ENCODE measurements around the gene VAT1L. TPM values are rescaled to one million over a fixed set of nuclear protein-coding genes. Genes with fewer than 3 reads are reported as not detected.

Gene VAT1L
- total RNA-seq, 1 donor from 2014 or later, result 6.4 TPM

DNA sequence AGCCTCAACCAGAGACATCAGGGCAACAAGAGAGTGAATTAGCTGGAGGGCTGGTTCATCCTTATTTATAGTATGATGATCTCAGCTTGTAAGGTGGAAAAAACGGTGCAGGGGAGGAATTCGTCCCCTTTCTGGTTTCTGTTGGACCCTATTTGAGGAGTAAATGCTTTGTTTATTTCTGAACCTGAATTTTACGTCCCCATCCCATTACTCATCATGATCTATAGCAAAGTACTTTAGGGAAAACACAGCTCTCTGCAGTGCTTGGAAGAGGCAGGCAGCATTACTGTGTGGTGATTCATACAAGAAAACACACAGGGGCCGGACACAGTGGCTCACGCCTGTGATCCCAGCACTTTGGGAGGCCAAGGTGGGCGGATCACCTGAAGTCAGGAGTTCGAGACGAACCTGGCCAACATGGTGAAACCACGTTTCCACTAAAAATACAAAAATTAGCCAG lies 8.0 kb upstream of the VAT1L start:
- Histone ChIP-seq H3K36me3 (no peaks in the 10 kb centered on the region), H3K9me3 (no peaks in the 10 kb centered on the region), H3K4me1 (no peaks in the 10 kb centered on the region), H3K27me3 (no peaks in the 10 kb centered on the region), H3K27ac (no peak overlapping the region), H3K4me3 (no peak overlapping the region)
- intact Hi-C loops (cut with DNase I), result no loop called here
- DNase-seq (ENCODE audit: extremely low spot score in 2 of 2), result no peak
- no peak for TF ChIP-seq POLR2AphosphoS5 (IDR thresholded peaks at IDR 0.05; ENCODE audit: insufficient read depth in 1 of 2, low read depth in 1 of 2)

DNA sequence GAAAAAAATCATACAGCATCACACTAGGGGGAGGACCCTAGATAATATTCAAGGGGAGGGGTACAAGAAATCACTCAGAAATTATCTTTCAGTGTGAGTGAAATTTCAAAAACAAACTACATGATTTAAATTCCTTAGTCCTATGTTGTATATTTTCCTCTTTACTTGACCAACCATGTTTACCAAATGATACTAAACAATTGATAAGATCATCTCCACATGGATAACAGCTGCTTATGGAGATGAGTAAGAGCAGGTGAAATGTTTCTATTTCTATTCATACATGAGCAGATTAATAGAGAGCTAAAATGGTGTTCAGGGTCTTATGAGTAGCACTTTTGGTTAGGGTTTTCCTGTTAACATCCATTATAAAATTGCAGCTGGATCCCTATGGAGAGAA lies 7.3 kb upstream of the VAT1L start:
- no peaks in the 10 kb centered on the region for H3K36me3 ChIP-seq
- TF ChIP-seq, protein P1, sequence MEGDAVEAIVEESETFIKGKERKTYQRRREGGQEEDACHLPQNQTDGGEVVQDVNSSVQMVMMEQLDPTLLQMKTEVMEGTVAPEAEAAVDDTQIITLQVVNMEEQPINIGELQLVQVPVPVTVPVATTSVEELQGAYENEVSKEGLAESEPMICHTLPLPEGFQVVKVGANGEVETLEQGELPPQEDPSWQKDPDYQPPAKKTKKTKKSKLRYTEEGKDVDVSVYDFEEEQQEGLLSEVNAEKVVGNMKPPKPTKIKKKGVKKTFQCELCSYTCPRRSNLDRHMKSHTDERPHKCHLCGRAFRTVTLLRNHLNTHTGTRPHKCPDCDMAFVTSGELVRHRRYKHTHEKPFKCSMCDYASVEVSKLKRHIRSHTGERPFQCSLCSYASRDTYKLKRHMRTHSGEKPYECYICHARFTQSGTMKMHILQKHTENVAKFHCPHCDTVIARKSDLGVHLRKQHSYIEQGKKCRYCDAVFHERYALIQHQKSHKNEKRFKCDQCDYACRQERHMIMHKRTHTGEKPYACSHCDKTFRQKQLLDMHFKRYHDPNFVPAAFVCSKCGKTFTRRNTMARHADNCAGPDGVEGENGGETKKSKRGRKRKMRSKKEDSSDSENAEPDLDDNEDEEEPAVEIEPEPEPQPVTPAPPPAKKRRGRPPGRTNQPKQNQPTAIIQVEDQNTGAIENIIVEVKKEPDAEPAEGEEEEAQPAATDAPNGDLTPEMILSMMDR (IDR thresholded peaks at IDR 0.05), result no peak
- no peak for TF ChIP-seq POLR2AphosphoS5 (IDR thresholded peaks at IDR 0.05; ENCODE audit: insufficient read depth in 1 of 2, low read depth in 1 of 2)
- no peak for TF ChIP-seq POLR2A (IDR thresholded peaks at IDR 0.05)
- H3K4me1 ChIP-seq, result no peaks in the 10 kb centered on the region
- no peaks in the 10 kb centered on the region for H3K9me3 ChIP-seq
- no peaks in the 10 kb centered on the region for H3K27me3 ChIP-seq
- DNase-seq (ENCODE audit: extremely low spot score in 2 of 2), result no peak
- intact Hi-C loops (cut with DNase I), result no loop called here
- no peak overlapping the region for H3K4me3 ChIP-seq
- no peak overlapping the region for H3K27ac ChIP-seq

DNA sequence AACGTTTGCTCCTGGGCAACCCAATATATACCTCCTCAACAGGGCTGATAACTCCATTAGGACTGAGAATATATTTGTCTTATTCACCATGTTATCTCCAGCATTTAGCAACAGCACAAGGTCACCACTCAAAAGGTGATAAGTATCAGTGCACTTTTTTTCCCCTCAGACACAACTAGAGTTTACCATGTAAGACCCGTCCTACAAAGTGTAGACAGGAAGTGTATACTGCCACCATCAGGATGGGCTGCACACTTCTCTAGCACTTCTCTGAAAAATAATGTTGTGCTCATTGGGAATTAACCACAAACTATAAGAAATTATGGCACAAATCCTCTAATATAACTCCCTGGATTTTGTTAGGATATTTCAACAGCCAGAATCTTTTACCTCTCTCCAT lies 5.7 kb upstream of the VAT1L start:
- no peaks in the 10 kb centered on the region for H3K36me3 ChIP-seq
- peaks cover 2% of the 10 kb centered on the region for H3K27me3 ChIP-seq
- intact Hi-C loops (cut with DNase I), result no loop called here
- DNase-seq (ENCODE audit: extremely low spot score in 2 of 2), result no peak
- no peaks in the 10 kb centered on the region for H3K4me1 ChIP-seq
- no peak overlapping the region for H3K4me3 ChIP-seq
- H3K9me3 ChIP-seq, result no peaks in the 10 kb centered on the region
- H3K27ac ChIP-seq, result no peak overlapping the region
- TF ChIP-seq, protein P1 (IDR thresholded peaks at IDR 0.05), result no peak
- no peak for TF ChIP-seq POLR2AphosphoS5 (IDR thresholded peaks at IDR 0.05; ENCODE audit: insufficient read depth in 1 of 2, low read depth in 1 of 2)
- no peak for TF ChIP-seq POLR2A (IDR thresholded peaks at IDR 0.05)

DNA sequence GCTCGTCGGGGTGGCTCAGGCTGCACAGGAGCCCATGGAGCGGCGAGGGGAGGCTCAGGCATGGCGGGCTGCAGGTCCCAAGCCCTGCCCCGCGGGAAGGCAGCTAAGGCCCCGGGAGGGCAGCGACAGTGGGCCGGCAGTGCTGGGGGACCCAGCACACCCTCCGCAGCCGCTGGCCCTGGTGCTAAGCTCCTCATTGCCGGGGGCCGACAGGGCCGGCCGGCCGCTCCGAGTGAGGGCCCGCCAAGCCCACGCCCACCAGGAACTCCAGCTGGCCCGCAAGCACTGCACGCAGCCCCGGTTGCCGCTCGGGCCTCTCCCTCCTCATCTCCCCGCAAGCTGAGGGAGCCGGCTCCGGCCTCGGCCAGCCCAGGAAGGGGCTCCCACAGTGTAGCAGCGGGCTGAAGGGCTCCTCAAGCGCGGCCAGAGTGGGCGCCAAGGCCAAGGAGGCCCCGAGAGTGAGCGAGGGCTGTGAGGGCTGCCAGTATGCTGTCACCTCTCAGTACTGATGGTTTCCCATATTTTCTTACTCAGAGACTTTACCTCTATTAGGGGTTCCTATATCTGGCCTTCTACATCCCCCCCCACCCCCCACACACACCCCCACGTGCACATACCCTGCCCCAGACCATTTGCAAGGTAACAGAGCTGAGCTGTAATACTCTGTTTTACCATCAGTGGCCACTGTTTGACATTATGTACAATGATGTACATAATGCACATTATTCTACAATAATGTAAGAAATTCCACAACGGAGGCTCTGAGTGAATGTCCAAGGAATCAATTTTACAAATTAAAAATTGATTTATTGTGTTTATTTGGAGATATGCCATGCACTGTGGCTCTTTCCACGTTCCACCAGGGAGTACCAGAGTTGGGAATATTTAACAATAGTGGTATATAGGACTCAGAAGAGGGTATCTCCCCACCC lies 3.7 kb upstream of the VAT1L start:
- Histone ChIP-seq H3K9me3 (no peaks in the 10 kb centered on the region), H3K27me3 (peaks cover 15% of the 10 kb centered on the region), H3K4me3 (no peak overlapping the region), H3K4me1 (peaks cover 19% of the 10 kb centered on the region), H3K36me3 (no peaks in the 10 kb centered on the region), H3K27ac (no peak overlapping the region)
- intact Hi-C loops (cut with DNase I), result no loop called here
- TF ChIP-seq, protein P1 (IDR thresholded peaks at IDR 0.05), result no peak
- no peak for TF ChIP-seq POLR2AphosphoS5 (IDR thresholded peaks at IDR 0.05; ENCODE audit: insufficient read depth in 1 of 2, low read depth in 1 of 2)
- no peak for TF ChIP-seq POLR2A (IDR thresholded peaks at IDR 0.05)
- DNase-seq (ENCODE audit: extremely low spot score in 2 of 2), result no peak

DNA sequence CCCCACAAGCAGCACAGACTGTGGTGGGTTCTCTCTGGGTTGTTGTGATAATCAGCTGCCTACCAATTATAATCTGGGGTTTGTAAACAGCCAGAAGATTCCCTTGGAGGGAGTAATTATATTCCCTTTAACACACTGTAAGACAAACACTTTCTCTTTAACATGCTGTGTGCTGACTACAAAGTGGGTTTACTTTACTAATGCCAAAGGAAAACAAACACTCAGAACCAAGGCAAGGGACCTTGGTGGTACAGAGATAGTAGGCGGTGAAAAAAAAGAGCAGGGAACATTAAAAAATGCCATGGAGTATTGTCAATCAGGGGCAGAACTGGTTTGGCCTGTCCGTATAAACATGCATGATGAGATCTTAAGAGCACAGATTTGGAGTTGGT lies 3.0 kb upstream of the VAT1L start:
- H3K9me3 ChIP-seq, result no peaks in the 10 kb centered on the region
- no peak for TF ChIP-seq POLR2A (IDR thresholded peaks at IDR 0.05)
- TF ChIP-seq, protein P1 (IDR thresholded peaks at IDR 0.05), result no peak
- no peak for TF ChIP-seq POLR2AphosphoS5 (IDR thresholded peaks at IDR 0.05; ENCODE audit: insufficient read depth in 1 of 2, low read depth in 1 of 2)
- no peak for DNase-seq (ENCODE audit: extremely low spot score in 2 of 2)
- intact Hi-C loops (cut with DNase I), result no loop called here
- no peak overlapping the region for H3K27ac ChIP-seq
- no peaks in the 10 kb centered on the region for H3K36me3 ChIP-seq
- H3K27me3 ChIP-seq, result peaks cover 15% of the 10 kb centered on the region
- no peak overlapping the region for H3K4me3 ChIP-seq
- H3K4me1 ChIP-seq, result peaks cover 19% of the 10 kb centered on the region

Measured in vagina (tissue), 2 donors.